Hematopoietic multipotent progenitor cell treated with erythropoietin and hydrocortisone succinate and interleukin-3 and kit ligand, for 4 days (in vitro differentiated cells): ENCODE data around the gene HACD3.
"Not testable (repeated sequence)": the region's sequence is repeated elsewhere in the genome, so short reads cannot be mapped to it uniquely, and the experiment has no call there.

Experiments
- DNase-seq: peaks from one replicate; pipeline ENCODE4 v3.0.0-alpha.2; 2015

The HACD3 gene

GRCh38 chr15:65530318-65531111, at the start of gene HACD3:
Gene HACD3 (plus strand): TSS chr15:65530463. CDS start chr15:65530632, 169 bp downstream.
- peak; percentile 95 for DNase-seq

GRCh38 chr15:65484876-65485275, 45.4 kb upstream of the HACD3 start:
- no peak for DNase-seq

- DNase-seq = no peak
Observed at GRCh38 chr15:65494076-65494475, 36.2 kb upstream of the HACD3 start.

GRCh38 chr15:65509321-65509720, 20.9 kb upstream of the HACD3 start:
- DNase-seq = no peak

- DNase-seq = no peak
Observed at GRCh38 chr15:65512189-65512588, 18.1 kb upstream of the HACD3 start.

- DNase-seq = peak; percentile 39
Observed at GRCh38 chr15:65512807-65513416, 17.4 kb upstream of the HACD3 start.

- peak; percentile 98 for DNase-seq
Observed at GRCh38 chr15:65516997-65517865, 13.0 kb upstream of the HACD3 start, which contains the start of gene DPP8. Gene DPP8 (minus strand): TSS chr15:65517689. CDS start chr15:65512553, 5,136 bp downstream.

GRCh38 chr15:65517866-65518207, 12.4 kb upstream of the HACD3 start:
- no peak for DNase-seq

GRCh38 chr15:65518633-65519285, 11.5 kb upstream of the HACD3 start:
- DNase-seq = no peak

GRCh38 chr15:65521350-65521749, 8.9 kb upstream of the HACD3 start:
- DNase-seq = peak; percentile 76

- DNase-seq = no peak
Observed at GRCh38 chr15:65524226-65524625, 6.0 kb upstream of the HACD3 start.

GRCh38 chr15:65525622-65526021, 4.6 kb upstream of the HACD3 start:
- no peak for DNase-seq

- DNase-seq = no peak
Observed at GRCh38 chr15:65528461-65529060, 1.7 kb upstream of the HACD3 start.

- no peak for DNase-seq
Observed at GRCh38 chr15:65529762-65530317, 423 bp upstream of the HACD3 start.

- DNase-seq = peak; percentile 24
Observed at GRCh38 chr15:65532738-65533051, 2.4 kb downstream of the HACD3 start.

GRCh38 chr15:65533057-65533756, 2.9 kb downstream of the HACD3 start:
- DNase-seq = peak; percentile 19

GRCh38 chr15:65535192-65535591, 4.9 kb downstream of the HACD3 start:
- no peak for DNase-seq

GRCh38 chr15:65540314-65540713, 10.1 kb downstream of the HACD3 start:
- no peak for DNase-seq

GRCh38 chr15:65541231-65541820, 11.1 kb downstream of the HACD3 start:
- no peak for DNase-seq

GRCh38 chr15:65547841-65548240, 17.6 kb downstream of the HACD3 start:
- no peak for DNase-seq

- DNase-seq = not testable (repeated sequence)
Observed at GRCh38 chr15:65549288-65549687, 19.0 kb downstream of the HACD3 start.
